Right renal pelvis (tissue), 4 donors: ENCODE data around the gene SP140. TPM values are rescaled to one million over a fixed set of nuclear protein-coding genes. Genes with fewer than 3 reads are reported as not detected.

ENCODE experiments used
- DNase-seq, 4 donors: peaks; one replicate each; pipeline ENCODE4 v3.0.0-alpha.2; 2013; ENCODE audit warnings: low read depth in 4 of 4, low spot score in 3 of 4, missing footprints in 1 of 4
- polyA plus RNA-seq, 4 donors: library from polyadenylated mRNA; unstranded; fragments of 120-200 nt; gene quantifications; one replicate each; pipeline ENCODE4 v1.2.1, GENCODE V29; 2013; ENCODE audit not compliant: insufficient read length in 4 of 4

The SP140 gene
- polyA plus RNA-seq, 4 donors: 0.50 to 0.98 (median 0.67) TPM

- DNase-seq: no peak
These were observed 130.5 kb downstream of the SP140 start for GRCh38 chr2:230356084-230356483.

DNA sequence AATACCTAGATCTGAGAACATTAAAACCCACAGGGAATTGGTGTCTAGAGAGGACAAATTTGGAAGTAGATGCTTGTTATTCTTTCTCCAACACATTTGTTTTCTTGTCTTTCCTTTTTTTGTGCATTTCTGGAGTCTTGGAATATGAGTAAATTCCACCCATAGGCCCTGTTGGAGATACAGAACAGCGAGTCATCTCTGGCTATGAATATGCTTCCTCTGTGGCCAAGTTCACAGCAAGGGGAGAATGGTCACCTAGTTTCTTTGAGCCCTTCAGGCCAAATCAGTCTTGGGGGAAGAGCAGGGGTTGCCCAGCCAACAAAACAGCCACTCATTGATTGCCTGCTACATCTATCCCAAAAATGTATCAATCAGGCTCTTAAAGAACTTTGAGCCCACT is 132.8 kb downstream of the SP140 start:
- no peak for DNase-seq

DNA sequence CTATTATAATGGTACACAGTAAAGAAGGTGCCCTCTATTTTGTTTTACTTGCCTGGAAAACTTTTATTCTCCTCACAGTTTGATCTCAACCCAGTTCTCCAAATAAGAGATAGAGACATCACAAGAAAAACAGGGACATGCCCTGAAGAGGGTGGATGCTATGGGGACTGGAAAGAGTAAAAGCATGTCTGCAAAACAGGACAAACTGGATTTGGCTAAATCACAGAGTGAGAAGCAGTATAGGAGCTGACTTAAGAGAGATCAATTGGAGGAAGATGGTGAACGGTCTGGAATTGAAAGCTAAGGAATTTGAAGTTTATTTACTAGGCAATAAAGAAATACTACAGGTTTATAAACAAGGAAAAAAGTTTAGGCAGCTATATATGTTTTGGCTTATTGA is 134.5 kb downstream of the SP140 start:
- DNase-seq: no peak

GRCh38 chr2:230362030-230362691 is 136.6 kb downstream of the SP140 start:
- DNase-seq: no peak

Other genes starting within 250 kb of the SP140 start
- gene SLC16A14, start 156.8 kb upstream of the SP140 start, polyA plus RNA-seq: 1 to 10 TPM; 5.5 to 8.0 (median 7.7) TPM
- 10 to 100 TPM; 16.7 to 25.4 (median 20.8) TPM for gene SP110, start 5.8 kb upstream of the SP140 start, polyA plus RNA-seq
- gene SP140L, start 101.5 kb downstream of the SP140 start, polyA plus RNA-seq: 10 to 100 TPM in 1 of 4 donors, 1 to 10 TPM in 3; 8.2 to 11.1 (median 8.9) TPM
- 10 to 100 TPM; 22.9 to 32.6 (median 28.6) TPM for gene SP100, start 190.5 kb downstream of the SP140 start, polyA plus RNA-seq